Mesenchymal stem cell (in vitro differentiated cells and primary cell): Measurements from ENCODE around the gene EPS8L2.
A peak's percentile ranks its signal among the peaks of the same experiment; 100 is the strongest.
"Not testable (repeated sequence)": the region's sequence is repeated elsewhere in the genome, so short reads cannot be mapped to it uniquely, and the experiment has no call there.

ENCODE experiments used
- DNase-seq: peaks from one replicate; pipeline ENCODE4 v3.0.0-alpha.2; 2013
- H2AFZ ChIP-seq: one replicate; pipeline ENCODE4 v1.6.1; 2013; ENCODE audit warnings: low read depth, mild to moderate bottlenecking, control low read depth, inconsistent platforms, low read length, moderate library complexity
- H2AK5ac ChIP-seq: 2 replicates; pipeline ENCODE4 v1.6.1; 2013; ENCODE audit warnings: low read length, moderate library complexity, mild to moderate bottlenecking, inconsistent platforms; ENCODE audit not compliant: severe bottlenecking
- H2BK120ac ChIP-seq: one replicate; pipeline ENCODE4 v1.6.1; 2013; ENCODE audit warnings: low read depth, mild to moderate bottlenecking, inconsistent platforms, low read length, moderate library complexity
- H2BK12ac ChIP-seq, 2 experiments: one replicate each; pipeline ENCODE4 v1.6.1; 2013; ENCODE audit warnings: inconsistent platforms in 2 of 2, low read length in 2 of 2, mild to moderate bottlenecking in 2 of 2, moderate library complexity in 2 of 2, control low read depth in 1 of 2
- H2BK15ac ChIP-seq: one replicate; pipeline ENCODE4 v1.6.1; 2013; ENCODE audit warnings: mild to moderate bottlenecking, low read depth, inconsistent platforms; ENCODE audit not compliant: poor library complexity, severe bottlenecking
- H2BK5ac ChIP-seq: 2 replicates; pipeline ENCODE4 v1.6.1; 2013; ENCODE audit warnings: low read depth, mild to moderate bottlenecking, low read length, control low read depth, inconsistent platforms; ENCODE audit not compliant: poor library complexity, severe bottlenecking
- H3K14ac ChIP-seq, 2 experiments: one replicate each; pipeline ENCODE4 v1.6.1; 2013; ENCODE audit warnings: inconsistent platforms in 2 of 2, low read length in 2 of 2, control low read depth in 1 of 2, mild to moderate bottlenecking in 1 of 2, moderate library complexity in 1 of 2
- H3K18ac ChIP-seq, 2 experiments: one replicate each; pipeline ENCODE4 v1.6.1; 2013; ENCODE audit warnings: inconsistent platforms in 2 of 2, low read length in 2 of 2, control low read depth in 1 of 2, low read depth in 1 of 2, mild to moderate bottlenecking in 1 of 2
- H3K23ac ChIP-seq, 2 experiments: one replicate each; pipeline ENCODE4 v1.6.1; 2013; ENCODE audit warnings: inconsistent platforms in 2 of 2, low read length in 2 of 2, mild to moderate bottlenecking in 2 of 2, moderate library complexity in 2 of 2, control low read depth in 1 of 2
- H3K27ac ChIP-seq: 2 replicates; pipeline ENCODE4 v1.5.1; 2013; ENCODE audit warnings: mild to moderate bottlenecking, moderate library complexity, low read length, control low read depth, inconsistent platforms; ENCODE audit not compliant: poor library complexity, severe bottlenecking
- H3K27me3 ChIP-seq, 2 experiments: 2 replicates each; pipeline versions ENCODE4 v1.6.1 to v1.7.0; 2013; ENCODE audit warnings: low read length in 2 of 2, mild to moderate bottlenecking in 2 of 2, moderate library complexity in 2 of 2, control low read depth in 1 of 2, inconsistent platforms in 1 of 2; ENCODE audit not compliant: control insufficient read depth in 1 of 2, insufficient read depth in 1 of 2
- H3K36me3 ChIP-seq, 2 experiments: 2 replicates each; pipeline versions ENCODE4 v1.6.1 to v1.7.0; 2013; ENCODE audit warnings: low read length in 2 of 2, control low read depth in 1 of 2, inconsistent platforms in 1 of 2, low read depth in 1 of 2, mild to moderate bottlenecking in 1 of 2; ENCODE audit not compliant: insufficient read depth in 2 of 2, control insufficient read depth in 1 of 2
- H3K4ac ChIP-seq, 2 experiments: one replicate each; pipeline ENCODE4 v1.6.1; 2013; ENCODE audit warnings: inconsistent platforms in 2 of 2, low read length in 2 of 2, mild to moderate bottlenecking in 2 of 2, moderate library complexity in 2 of 2, control low read depth in 1 of 2, low read depth in 1 of 2
- H3K4me1 ChIP-seq: 2 replicates; pipeline ENCODE4 v1.6.1; 2013; ENCODE audit warnings: low read depth, low read length, control low read depth; ENCODE audit not compliant: control insufficient read depth, insufficient read depth
- H3K4me2 ChIP-seq: 2 replicates; pipeline ENCODE4 v1.6.1; 2013; ENCODE audit warnings: low read length, mild to moderate bottlenecking, inconsistent platforms; ENCODE audit not compliant: poor library complexity, severe bottlenecking
- H3K4me3 ChIP-seq, 2 experiments: 2 replicates each; pipeline versions ENCODE4 v1.5.1 to v1.7.0; 2013; ENCODE audit warnings: low read length in 2 of 2, mild to moderate bottlenecking in 2 of 2, control low read depth in 1 of 2, low read depth in 1 of 2; ENCODE audit not compliant: insufficient read depth in 1 of 2
- H3K79me1 ChIP-seq: replicated peaks from 2 replicates; pipeline ENCODE4 v1.6.1; 2013; ENCODE audit warnings: mild to moderate bottlenecking, control low read depth, low read length, inconsistent platforms; ENCODE audit not compliant: poor library complexity, severe bottlenecking
- H3K9ac ChIP-seq: 2 replicates; pipeline ENCODE4 v1.7.0; 2013; ENCODE audit warnings: mild to moderate bottlenecking, low read length, moderate library complexity
- H3K9me3 ChIP-seq: 2 replicates; pipeline ENCODE4 v1.7.0; 2013; ENCODE audit warnings: mild to moderate bottlenecking, low read length; ENCODE audit not compliant: control insufficient read depth
- H4K8ac ChIP-seq: one replicate; pipeline ENCODE4 v1.6.1; 2013; ENCODE audit warnings: inconsistent platforms, mild to moderate bottlenecking, low read length, moderate library complexity
- H4K91ac ChIP-seq: one replicate; pipeline ENCODE4 v1.6.1; 2013; ENCODE audit warnings: mild to moderate bottlenecking, low read length, inconsistent platforms
- WGBS: methylation state at CpG from one replicate; pipeline ENCODE4 v1.1.7; 2013; ENCODE audit warnings: mixed read lengths; 5-methylcytosine and 5-hydroxymethylcytosine counted together

The EPS8L2 gene

GRCh38 chr11:734541-734940 is 28.5 kb downstream of the EPS8L2 start:
- not testable (repeated sequence) for H3K4ac ChIP-seq, H2BK120ac ChIP-seq, DNase-seq, H3K4me2 ChIP-seq, H4K8ac ChIP-seq, H3K4me1 ChIP-seq, H3K18ac ChIP-seq, H3K36me3 ChIP-seq, H3K23ac ChIP-seq, H2BK12ac ChIP-seq, H3K9me3 ChIP-seq, H4K91ac ChIP-seq, H2BK5ac ChIP-seq, H3K4me3 ChIP-seq, H2AK5ac ChIP-seq, H2AFZ ChIP-seq, H3K14ac ChIP-seq, H3K79me1 ChIP-seq, H3K27ac ChIP-seq, H3K9ac ChIP-seq, H2BK15ac ChIP-seq
- 96% methylated on average over 21 of the region's 26 CpGs for WGBS
- H3K27me3 ChIP-seq, result peaks cover 4 to 44% of the 10 kb centered on the region in 2 experiments

GRCh38 chr11:737366-737765 is 31.3 kb downstream of the EPS8L2 start:
- Histone ChIP-seq H3K9ac (no peak overlapping the region), H3K36me3 (no peaks in the 10 kb centered on the region), H3K4me2 (no peak overlapping the region), H3K18ac (no peak overlapping the region), H3K9me3 (no peaks in the 10 kb centered on the region), H2AFZ (no peak overlapping the region), H2BK15ac (no peak overlapping the region), H3K23ac (no peak overlapping the region), H3K79me1 (no peaks in the 10 kb centered on the region), H4K91ac (no peak overlapping the region), H2BK120ac (no peak overlapping the region), H3K27ac (no peak overlapping the region), H3K4me1 (peaks cover 5% of the 10 kb centered on the region), H2BK12ac (no peak overlapping the region), H4K8ac (no peak overlapping the region), H3K14ac (no peak overlapping the region), H3K27me3 (peaks cover 4 to 39% of the 10 kb centered on the region in 2 experiments), H3K4me3 (no peak overlapping the region), H2BK5ac (no peak overlapping the region), H2AK5ac (no peak overlapping the region), H3K4ac (no peak overlapping the region)
- 79% methylated on average over 11 of the region's 11 CpGs for WGBS
- DNase-seq, result no peak

GRCh38 chr11:737899-738298 is 31.9 kb downstream of the EPS8L2 start:
- H3K36me3 ChIP-seq, H2AK5ac ChIP-seq, H3K9me3 ChIP-seq, DNase-seq, H3K27ac ChIP-seq, H2AFZ ChIP-seq, H3K18ac ChIP-seq, H4K91ac ChIP-seq, H3K9ac ChIP-seq, H3K4me2 ChIP-seq, H3K4me3 ChIP-seq, H3K79me1 ChIP-seq, H3K23ac ChIP-seq, H4K8ac ChIP-seq, H2BK12ac ChIP-seq, H2BK5ac ChIP-seq, H3K4me1 ChIP-seq, H2BK120ac ChIP-seq, H3K14ac ChIP-seq, H2BK15ac ChIP-seq: not testable (repeated sequence)
- 88% methylated on average over 10 of the region's 10 CpGs for WGBS
- Histone ChIP-seq H3K27me3 (peaks cover 4 to 34% of the 10 kb centered on the region in 2 experiments), H3K4ac (peak overlapping the region in 1 of 2 experiments; percentile 7)

- Histone ChIP-seq H3K4me3 (no peak overlapping the region), H3K4me1 (peaks cover 8% of the 10 kb centered on the region), H3K36me3 (no peaks in the 10 kb centered on the region), H2AK5ac (no peak overlapping the region), H3K27ac (no peak overlapping the region), H4K8ac (no peak overlapping the region), H3K18ac (no peak overlapping the region), H3K14ac (no peak overlapping the region), H3K9me3 (no peaks in the 10 kb centered on the region), H2BK5ac (no peak overlapping the region), H3K79me1 (no peaks in the 10 kb centered on the region), H3K4me2 (no peak overlapping the region), H3K23ac (no peak overlapping the region), H3K4ac (no peak overlapping the region), H2AFZ (no peak overlapping the region), H2BK12ac (no peak overlapping the region), H3K27me3 (peaks cover 4 to 16% of the 10 kb centered on the region in 2 experiments), H2BK15ac (no peak overlapping the region), H3K9ac (no peak overlapping the region), H2BK120ac (no peak overlapping the region), H4K91ac (no peak overlapping the region)
- DNase-seq, result no peak
- WGBS, result 90% methylated on average over 2 of the region's 3 CpGs
Measured at GRCh38 chr11:742156-742546, 36.1 kb downstream of the EPS8L2 start.
